HEK293 (cell line): ENCODE results near the gene EZH1.
A peak's percentile ranks its signal among the peaks of the same experiment; 100 is the strongest.

Experiments used
- BCL6B ChIP-seq: fragments of 450-650 bp; formaldehyde crosslinking; IDR thresholded peaks from 2 replicates; pipeline ENCODE4 v1.5.1; 2017; ENCODE audit warnings: missing biosample characterization, missing genetic modification characterization
- EGR2 ChIP-seq: fragments of 450-650 bp; formaldehyde crosslinking; IDR thresholded peaks from 2 replicates; pipeline ENCODE4 v1.5.1; 2016; ENCODE audit warnings: low read depth, missing biosample characterization, missing genetic modification characterization
- GLIS2 ChIP-seq: fragments of 450-650 bp; formaldehyde crosslinking; IDR thresholded peaks from 2 replicates; pipeline ENCODE4 v1.5.1; 2016; ENCODE audit warnings: missing biosample characterization, missing genetic modification characterization
- HOXA7 ChIP-seq: sonication (generic); formaldehyde crosslinking; IDR thresholded peaks from 2 replicates; pipeline ENCODE4 v1.8.1; 2022; ENCODE audit warnings: missing genetic modification reagents, borderline replicate concordance
- HOXC10 ChIP-seq: sonication (generic); formaldehyde crosslinking; IDR thresholded peaks from 2 replicates; pipeline ENCODE4 v1.8.1; 2023; ENCODE audit warnings: mild to moderate bottlenecking, missing genetic modification reagents
- HOXD13 ChIP-seq: sonication (generic); formaldehyde crosslinking; IDR thresholded peaks from 2 replicates; pipeline ENCODE4 v1.8.0; 2022; ENCODE audit warnings: missing genetic modification reagents, borderline replicate concordance
- MYNN ChIP-seq: fragments of 450-650 bp; formaldehyde crosslinking; IDR thresholded peaks from 2 replicates; pipeline ENCODE4 v1.5.1; 2016; ENCODE audit warnings: missing biosample characterization, missing genetic modification characterization, borderline replicate concordance
- PRDM10 ChIP-seq: fragments of 450-650 bp; formaldehyde crosslinking; IDR thresholded peaks from 2 replicates; pipeline ENCODE4 v1.5.1; 2016; ENCODE audit warnings: missing biosample characterization, missing genetic modification characterization
- SP7 ChIP-seq: fragments of 450-650 bp; formaldehyde crosslinking; IDR thresholded peaks from 2 replicates; pipeline ENCODE4 v1.5.1; 2016; ENCODE audit warnings: missing biosample characterization, missing genetic modification characterization
- TRIM28 ChIP-seq: IDR thresholded peaks from 2 replicates; pipeline ENCODE4 v1.6.1; 2011; ENCODE audit warnings: low read length, control low read depth, borderline replicate concordance
- TSHZ1 ChIP-seq: fragments of 450-650 bp; formaldehyde crosslinking; IDR thresholded peaks from 2 replicates; pipeline ENCODE4 v1.5.1; 2016; ENCODE audit warnings: missing biosample characterization, missing genetic modification characterization, borderline replicate concordance
- ZNF140 ChIP-seq: fragments of 450-650 bp; formaldehyde crosslinking; IDR thresholded peaks from 2 replicates; pipeline ENCODE4 v1.5.1; 2016; ENCODE audit warnings: missing biosample characterization, missing genetic modification characterization
- ZNF19 ChIP-seq: fragments of 450-650 bp; formaldehyde crosslinking; IDR thresholded peaks from 2 replicates; pipeline ENCODE4; 2016; ENCODE audit warnings: missing biosample characterization, missing genetic modification characterization, low read depth
- ZNF221 ChIP-seq: fragments of 450-650 bp; formaldehyde crosslinking; IDR thresholded peaks from 2 replicates; pipeline ENCODE4 v1.5.1; 2017; ENCODE audit warnings: missing biosample characterization, missing genetic modification characterization, borderline replicate concordance
- ZNF223 ChIP-seq: fragments of 450-650 bp; formaldehyde crosslinking; IDR thresholded peaks from 2 replicates; pipeline ENCODE4 v1.5.1; 2016; ENCODE audit warnings: missing biosample characterization, missing genetic modification characterization
- ZNF23 ChIP-seq: fragments of 450-650 bp; formaldehyde crosslinking; IDR thresholded peaks from 2 replicates; pipeline ENCODE4 v1.5.1; 2016; ENCODE audit warnings: missing biosample characterization, missing genetic modification characterization, borderline replicate concordance
- ZNF26 ChIP-seq: fragments of 450-650 bp; formaldehyde crosslinking; IDR thresholded peaks from 2 replicates; pipeline ENCODE4 v1.5.1; 2016; ENCODE audit warnings: missing biosample characterization, missing genetic modification characterization
- ZNF335 ChIP-seq: fragments of 450-650 bp; formaldehyde crosslinking; conservative IDR thresholded peaks from 2 replicates; pipeline ENCODE4 v1.5.1; 2016; ENCODE audit warnings: missing biosample characterization, missing genetic modification characterization
- ZNF560 ChIP-seq: fragments of 450-650 bp; formaldehyde crosslinking; IDR thresholded peaks from 2 replicates; pipeline ENCODE4 v1.5.1; 2017; ENCODE audit warnings: missing biosample characterization, missing genetic modification characterization, borderline replicate concordance
- ZNF747 ChIP-seq: fragments of 450-650 bp; formaldehyde crosslinking; IDR thresholded peaks from 2 replicates; pipeline ENCODE4 v1.5.1; 2016; ENCODE audit warnings: missing biosample characterization, missing genetic modification characterization
- TF ChIP-seq, protein P1 (sequence below): fragments of 450-650 bp; formaldehyde crosslinking; conservative IDR thresholded peaks from 2 replicates; pipeline ENCODE4 v1.5.1; 2016; ENCODE audit warnings: low read depth, missing biosample characterization, missing genetic modification characterization

The EZH1 gene

GRCh38 chr17:42676424-42677011 lies 68.3 kb downstream of the EZH1 start, which contains the start of gene PLEKHH3 (continued):
- TF ChIP-seq TRIM28 (no peak), HOXA7 (CRISPR knock-in tag) (no peak), PRDM10 (tag by site-specific recombination) (no peak), EGR2 (tag by site-specific recombination) (0 out of 2 replicates have a peak, but pooled peaks have one; percentile 22), ZNF223 (tag by site-specific recombination) (peak; percentile 92), ZNF747 (no peak), ZNF140 (no peak), ZNF23 (tag by site-specific recombination) (no peak), HOXC10 (CRISPR knock-in tag) (no peak), TSHZ1 (tag by site-specific recombination) (no peak), HOXD13 (CRISPR knock-in tag) (no peak), ZNF19 (no peak), ZNF221 (tag by site-specific recombination) (no peak), ZNF335 (tag by site-specific recombination) (peak; percentile 91), ZNF26 (tag by site-specific recombination) (no peak), SP7 (peak; percentile 29), MYNN (tag by site-specific recombination) (no peak), BCL6B (tag by site-specific recombination) (0 out of 2 replicates have a peak, but pooled peaks have one; percentile 14), GLIS2 (tag by site-specific recombination) (peak; percentile 96), ZNF560 (tag by site-specific recombination) (no peak)
- TF ChIP-seq, protein P1, sequence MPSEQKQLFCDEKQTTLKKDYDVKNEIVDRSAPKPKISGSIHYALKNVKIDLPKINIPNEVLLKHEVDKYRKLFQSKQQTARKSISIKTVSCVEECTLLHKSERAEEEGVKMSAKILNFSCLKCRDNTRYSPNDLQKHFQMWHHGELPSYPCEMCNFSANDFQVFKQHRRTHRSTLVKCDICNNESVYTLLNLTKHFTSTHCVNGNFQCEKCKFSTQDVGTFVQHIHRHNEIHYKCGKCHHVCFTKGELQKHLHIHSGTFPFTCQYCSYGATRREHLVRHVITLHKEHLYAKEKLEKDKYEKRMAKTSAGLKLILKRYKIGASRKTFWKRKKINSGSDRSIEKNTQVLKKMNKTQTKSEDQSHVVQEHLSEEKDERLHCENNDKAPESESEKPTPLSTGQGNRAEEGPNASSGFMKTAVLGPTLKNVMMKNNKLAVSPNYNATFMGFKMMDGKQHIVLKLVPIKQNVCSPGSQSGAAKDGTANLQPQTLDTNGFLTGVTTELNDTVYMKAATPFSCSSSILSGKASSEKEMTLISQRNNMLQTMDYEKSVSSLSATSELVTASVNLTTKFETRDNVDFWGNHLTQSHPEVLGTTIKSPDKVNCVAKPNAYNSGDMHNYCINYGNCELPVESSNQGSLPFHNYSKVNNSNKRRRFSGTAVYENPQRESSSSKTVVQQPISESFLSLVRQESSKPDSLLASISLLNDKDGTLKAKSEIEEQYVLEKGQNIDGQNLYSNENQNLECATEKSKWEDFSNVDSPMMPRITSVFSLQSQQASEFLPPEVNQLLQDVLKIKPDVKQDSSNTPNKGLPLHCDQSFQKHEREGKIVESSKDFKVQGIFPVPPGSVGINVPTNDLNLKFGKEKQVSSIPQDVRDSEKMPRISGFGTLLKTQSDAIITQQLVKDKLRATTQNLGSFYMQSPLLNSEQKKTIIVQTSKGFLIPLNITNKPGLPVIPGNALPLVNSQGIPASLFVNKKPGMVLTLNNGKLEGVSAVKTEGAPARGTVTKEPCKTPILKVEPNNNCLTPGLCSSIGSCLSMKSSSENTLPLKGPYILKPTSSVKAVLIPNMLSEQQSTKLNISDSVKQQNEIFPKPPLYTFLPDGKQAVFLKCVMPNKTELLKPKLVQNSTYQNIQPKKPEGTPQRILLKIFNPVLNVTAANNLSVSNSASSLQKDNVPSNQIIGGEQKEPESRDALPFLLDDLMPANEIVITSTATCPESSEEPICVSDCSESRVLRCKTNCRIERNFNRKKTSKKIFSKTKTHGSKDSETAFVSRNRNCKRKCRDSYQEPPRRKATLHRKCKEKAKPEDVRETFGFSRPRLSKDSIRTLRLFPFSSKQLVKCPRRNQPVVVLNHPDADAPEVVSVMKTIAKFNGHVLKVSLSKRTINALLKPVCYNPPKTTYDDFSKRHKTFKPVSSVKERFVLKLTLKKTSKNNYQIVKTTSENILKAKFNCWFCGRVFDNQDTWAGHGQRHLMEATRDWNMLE (tag by site-specific recombination), result no peak
